ENCODE results near the gene CTU1.

DNA sequence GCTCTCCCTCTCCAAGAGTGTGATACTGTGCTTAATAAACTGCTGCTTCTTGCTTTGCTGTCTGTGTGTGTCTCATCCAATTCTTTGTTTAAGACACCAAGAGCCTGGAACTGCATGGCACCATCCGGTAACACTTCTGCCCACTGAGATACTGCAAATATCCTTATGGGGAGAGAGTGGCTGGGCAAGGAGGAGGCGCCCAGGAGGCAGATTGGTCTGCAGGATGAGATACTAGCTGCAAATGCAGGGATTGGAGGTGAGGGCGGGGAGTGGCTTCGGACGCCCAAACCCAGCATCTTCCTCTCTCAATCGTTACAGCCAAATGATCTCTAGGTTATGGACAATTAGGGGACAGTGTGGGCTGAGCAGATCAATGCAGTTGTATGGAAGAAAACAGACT lies 32.2 kb upstream of the CTU1 start:
- TF ChIP-seq CTCF (conservative IDR thresholded peaks at IDR 0.05; ENCODE audit: low read depth, low read length), result no peak
- no peak for TF ChIP-seq POLR2A (IDR thresholded peaks at IDR 0.05; ENCODE audit: low read depth, low read length)
- no peak for TF ChIP-seq BHLHE40 (IDR thresholded peaks at IDR 0.05; ENCODE audit: low read depth, low read length)

Data from IMR-90 (cell line).